Measurements from ENCODE around the gene TSPAN15.

Gene TSPAN15

GRCh38 chr10:69466158-69466490, 14.9 kb downstream of the TSPAN15 start:
- no peak for DNase-seq (ENCODE audit: low spot score)

DNA sequence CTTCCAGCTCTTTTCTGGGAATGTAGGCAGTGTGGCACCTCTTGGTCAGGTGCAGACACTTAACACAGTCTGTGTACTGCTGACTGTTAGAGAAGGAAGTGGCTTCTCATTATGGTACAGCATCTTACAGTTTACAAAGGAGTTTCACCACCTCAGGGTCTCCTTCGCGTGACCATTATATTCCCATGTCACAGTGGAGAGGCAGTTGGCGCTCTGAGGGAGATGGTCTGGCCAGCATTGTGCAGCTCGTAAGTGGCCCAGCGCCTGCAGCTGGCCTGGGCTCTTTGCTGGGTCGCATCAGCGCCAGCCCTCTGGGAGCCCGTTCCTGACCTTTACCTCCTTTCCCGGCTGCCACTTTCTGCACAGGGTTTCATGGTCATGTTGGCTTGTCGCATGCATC, 15.4 kb downstream of the TSPAN15 start:
- no peak for DNase-seq (ENCODE audit: low spot score)

DNA sequence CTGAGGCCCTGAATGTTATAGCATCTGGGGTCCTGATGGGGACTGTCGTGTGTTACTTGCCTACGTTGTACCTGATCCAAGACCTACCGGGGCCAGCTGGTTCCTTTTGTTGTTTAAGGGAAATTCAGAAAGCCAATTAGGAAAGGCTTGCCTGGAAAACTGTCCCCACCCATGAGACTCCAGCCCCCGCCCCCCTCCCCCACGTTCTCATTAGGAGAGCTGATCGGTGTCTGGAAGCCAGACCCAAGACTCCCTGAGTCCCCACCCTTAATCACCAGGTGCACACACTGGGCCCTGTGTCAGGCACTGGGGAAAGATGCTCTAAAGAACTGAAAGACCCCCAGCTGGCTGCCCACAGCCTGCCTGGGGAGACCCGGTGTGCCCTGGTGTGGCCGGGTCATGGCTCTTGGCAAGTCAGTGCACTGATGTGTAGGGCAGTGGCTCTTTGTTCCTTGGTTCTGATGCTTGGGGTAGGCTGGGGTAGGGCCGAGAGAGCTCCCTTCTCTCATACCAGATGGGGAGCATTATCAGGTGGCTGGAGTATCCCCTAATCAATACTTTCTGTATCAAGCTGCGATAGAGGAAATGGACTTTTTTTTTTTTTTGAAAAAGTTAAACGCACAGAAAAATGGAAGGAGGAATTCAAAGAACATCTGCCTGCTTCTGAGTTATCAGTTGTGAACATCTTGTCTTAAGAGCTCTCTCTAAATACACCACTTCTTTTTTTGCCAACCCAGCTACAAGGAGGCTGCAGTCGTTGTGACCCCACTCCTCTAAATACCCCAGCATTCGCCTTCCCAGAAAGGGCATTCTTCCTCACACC, 16.9 kb downstream of the TSPAN15 start:
- no peak for DNase-seq (ENCODE audit: low spot score)

DNA sequence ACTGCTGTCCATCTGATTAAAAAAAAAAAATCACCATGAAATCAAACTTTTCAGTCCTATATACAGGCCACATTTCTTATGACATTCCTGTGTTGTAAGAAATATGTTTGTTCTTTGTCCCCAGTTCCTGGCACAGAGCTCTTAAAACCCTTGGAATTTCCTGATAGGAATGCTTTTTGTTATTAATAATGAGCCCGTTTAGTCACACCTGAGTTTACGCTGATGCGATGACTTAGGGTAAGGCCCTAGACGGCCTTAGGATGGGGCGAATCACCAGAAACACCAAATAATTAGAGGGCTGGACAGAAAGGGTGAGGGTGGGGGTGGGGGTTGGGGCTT, 17.5 kb downstream of the TSPAN15 start:
- DNase-seq (ENCODE audit: low spot score), result no peak

DNA sequence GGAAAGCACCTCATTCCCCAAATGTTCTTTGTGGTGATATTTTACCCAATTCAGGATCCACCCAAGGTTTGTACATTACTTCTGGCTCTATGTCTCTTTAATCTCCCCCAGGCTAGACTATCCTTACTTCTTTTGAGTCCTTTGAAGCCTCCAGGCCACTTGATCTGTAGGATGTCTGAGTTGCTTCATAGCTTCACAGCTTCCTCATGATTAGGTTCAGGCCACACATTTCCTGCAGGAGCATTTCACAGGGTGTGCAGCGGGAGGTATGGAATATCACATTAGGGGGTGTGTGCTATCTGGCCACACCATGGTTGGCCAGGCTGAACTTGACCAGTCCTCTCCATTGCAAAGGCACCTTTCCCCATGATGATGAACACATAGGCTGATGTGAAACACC, 18.7 kb downstream of the TSPAN15 start:
- DNase-seq (ENCODE audit: low spot score), result no peak

DNA sequence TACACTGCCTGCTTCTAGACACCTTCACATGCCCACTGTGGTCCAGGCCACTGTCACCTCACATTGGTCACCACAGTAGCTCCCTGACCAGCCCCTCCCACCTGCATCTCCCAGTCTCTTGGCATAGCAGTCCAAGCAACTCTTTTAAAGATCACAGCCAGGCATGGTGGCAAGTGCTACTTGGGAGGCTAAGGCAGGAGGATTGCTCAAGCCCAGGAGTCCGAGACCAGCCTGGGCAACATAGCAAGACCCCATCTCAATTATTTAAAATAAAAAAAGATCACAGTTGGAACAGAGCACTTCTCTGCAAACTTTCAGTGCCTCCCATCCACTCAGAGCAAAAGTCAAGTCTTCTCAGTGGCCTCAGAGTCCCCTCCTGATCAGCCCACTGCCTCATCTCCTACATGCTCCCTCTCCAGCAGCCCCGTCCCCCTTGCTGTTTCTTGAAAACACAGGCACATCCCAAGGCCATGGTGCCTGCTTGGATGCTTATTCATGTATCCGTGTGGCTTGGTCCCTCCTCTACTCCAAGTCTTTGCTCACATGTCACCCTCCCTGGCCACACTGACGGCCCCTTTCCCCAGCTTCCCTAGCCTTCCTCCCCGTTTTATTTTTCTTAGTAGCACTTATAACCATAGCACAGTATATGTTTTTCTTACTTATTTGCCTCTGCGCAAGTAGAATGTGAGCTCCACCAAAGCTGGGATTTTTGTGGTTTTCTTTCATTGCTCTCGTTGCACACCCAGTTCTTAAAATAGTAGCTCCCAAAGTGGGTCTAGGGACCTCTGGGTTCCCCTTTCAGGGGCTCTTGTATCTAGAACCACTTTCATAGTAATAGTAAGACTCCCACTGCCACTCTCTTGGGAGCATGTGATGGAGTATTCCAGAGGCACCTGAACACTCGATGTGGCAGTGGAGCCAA, 19.5 kb downstream of the TSPAN15 start:
- no peak for DNase-seq (ENCODE audit: low spot score)

GRCh38 chr10:69472142-69472541, 20.9 kb downstream of the TSPAN15 start:
- DNase-seq (ENCODE audit: low spot score), result no peak

- no peak for DNase-seq (ENCODE audit: low spot score)
Observed at GRCh38 chr10:69472544-69472943, 21.3 kb downstream of the TSPAN15 start.

DNA sequence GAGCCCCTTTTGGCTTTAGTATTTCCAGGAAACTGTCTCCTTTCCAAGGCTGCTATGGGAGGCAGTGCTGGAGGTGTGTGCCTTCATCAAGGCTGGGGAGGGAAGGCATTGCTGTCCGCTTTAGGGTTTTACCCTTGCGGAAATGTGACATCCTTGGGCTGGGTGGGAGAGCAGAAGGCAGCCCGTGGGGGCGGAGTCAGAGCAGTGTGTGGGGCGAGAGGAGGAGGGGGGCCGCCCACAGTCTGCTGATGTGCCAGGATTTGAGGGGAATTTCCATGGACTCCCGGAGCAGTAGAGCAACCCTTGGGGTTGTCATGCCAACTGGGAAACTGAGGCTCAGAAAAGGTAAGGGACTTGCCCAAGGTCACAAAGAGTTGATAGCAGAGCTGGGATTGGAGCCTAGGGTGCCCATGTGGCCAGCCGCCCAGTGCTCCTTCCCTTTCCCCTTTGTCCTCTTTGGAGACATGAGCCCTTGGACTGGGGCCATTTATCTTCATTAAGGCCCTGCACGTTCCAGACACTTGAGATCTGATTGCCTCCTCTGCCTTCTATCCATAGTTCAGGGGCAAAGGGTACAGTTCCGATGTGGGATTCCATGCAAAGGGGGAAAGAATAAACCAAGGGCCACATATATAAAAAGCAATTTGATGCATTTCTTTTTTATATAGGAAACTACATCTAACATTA, 22.2 kb downstream of the TSPAN15 start:
- DNase-seq (ENCODE audit: low spot score), result no peak

- DNase-seq (ENCODE audit: low spot score), result no peak
Observed at GRCh38 chr10:69474742-69475432, 23.6 kb downstream of the TSPAN15 start.

- no peak for DNase-seq (ENCODE audit: low spot score)
Observed at GRCh38 chr10:69475433-69475830, 24.2 kb downstream of the TSPAN15 start.

GRCh38 chr10:69477968-69478597, 26.8 kb downstream of the TSPAN15 start:
- no peak for DNase-seq (ENCODE audit: low spot score)

- no peak for DNase-seq (ENCODE audit: low spot score)
Observed at GRCh38 chr10:69479240-69480067, 28.2 kb downstream of the TSPAN15 start.

- DNase-seq (ENCODE audit: low spot score), result no peak
Observed at GRCh38 chr10:69480068-69480412, 28.8 kb downstream of the TSPAN15 start.

- DNase-seq (ENCODE audit: low spot score), result no peak
Observed at GRCh38 chr10:69481305-69481704, 30.0 kb downstream of the TSPAN15 start.

DNA sequence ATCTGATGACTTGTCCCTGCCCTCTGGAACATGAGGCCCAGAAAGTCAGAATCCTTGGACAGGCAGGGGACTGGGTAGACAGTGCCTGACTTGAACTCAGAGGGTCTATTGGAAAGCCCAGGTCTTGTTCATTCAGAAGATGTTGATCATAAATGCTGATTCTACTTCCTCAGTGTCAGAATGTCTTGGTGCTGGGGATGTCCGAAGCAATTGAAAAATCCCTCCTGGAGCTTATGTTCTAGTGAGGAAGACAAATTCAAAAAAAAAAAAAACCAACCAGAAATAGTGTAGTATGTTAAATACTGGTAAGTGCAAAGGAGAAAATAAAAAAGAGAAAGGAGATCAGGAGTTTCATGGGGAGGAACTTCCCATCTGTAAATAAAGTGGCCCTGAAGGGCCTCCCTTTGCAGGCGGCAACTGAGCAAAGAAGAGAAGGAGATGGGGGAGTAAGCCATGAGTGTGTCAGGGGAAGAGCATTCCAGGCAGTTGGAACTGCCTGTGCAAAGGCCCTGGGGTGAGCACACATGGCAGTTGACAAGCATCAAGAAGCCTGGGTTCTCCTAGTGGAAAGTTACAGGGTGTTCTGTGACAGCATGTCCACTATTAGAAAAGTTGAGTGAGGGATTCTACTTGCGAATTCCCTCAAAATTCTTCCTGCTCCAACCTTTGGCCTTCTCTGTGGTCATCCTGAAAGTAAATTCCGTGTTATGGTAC, 30.7 kb downstream of the TSPAN15 start:
- no peak for DNase-seq (ENCODE audit: low spot score)

- no peak for DNase-seq (ENCODE audit: low spot score)
Observed at GRCh38 chr10:69483963-69484362, 32.7 kb downstream of the TSPAN15 start.

DNA sequence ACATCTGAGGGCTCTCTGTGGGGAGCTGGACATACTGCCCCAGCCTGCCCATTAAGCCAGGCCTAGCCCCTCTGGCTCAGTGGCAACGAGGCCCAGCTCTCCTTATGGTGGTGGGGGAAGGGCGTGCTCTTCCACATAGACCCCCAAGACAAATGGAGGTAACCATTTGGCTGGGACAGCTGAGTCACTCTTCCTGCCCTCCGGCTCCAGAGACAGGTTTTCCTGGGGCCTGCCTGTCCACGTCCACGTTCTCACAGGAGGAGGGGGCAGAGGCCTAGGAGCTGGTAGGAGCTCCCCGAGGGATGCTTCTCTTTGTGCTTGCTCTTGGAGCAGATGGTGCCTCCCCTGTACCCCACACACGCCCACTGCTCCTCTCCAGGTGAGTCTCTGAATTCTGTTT, 33.5 kb downstream of the TSPAN15 start:
- DNase-seq (ENCODE audit: low spot score), result no peak

DNA sequence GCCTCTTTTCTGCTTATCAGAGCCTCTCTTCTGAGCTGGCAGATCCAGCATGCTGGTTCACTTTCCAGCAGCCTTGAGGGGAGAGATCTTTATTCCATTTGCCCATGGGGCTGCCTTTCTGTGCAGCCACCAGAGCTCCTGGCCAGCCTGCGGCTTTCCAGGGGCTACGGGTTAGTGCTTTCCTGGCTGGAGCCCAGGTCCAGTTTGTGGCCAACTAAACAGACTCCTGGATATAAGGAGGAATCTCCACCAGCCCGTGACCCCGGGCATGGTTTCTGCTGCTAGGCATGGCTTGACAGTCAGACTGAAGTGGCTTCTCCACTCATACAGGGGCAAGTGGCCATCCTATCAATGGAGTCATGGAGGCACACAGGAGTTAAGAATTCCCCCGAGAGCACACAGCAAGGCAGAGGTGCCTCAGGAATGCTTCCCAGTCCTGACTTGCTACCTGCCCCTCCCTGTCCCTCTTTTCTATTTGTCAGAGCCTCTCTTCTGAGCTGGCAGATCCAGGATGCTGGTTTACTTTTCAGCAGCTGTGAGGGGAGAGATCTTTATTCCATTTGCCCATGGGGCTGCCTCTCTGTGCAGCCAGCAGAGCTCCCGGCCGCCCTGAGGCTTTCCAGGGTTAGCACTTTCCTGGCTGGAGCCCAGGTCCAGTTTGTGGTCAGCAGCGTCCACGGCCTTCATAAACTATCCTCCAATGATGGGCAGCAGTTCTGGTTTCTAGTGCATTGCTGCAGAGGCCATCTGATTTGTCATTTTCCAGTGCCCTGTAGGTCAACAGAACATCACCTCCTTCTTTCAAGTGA, 35.9 kb downstream of the TSPAN15 start:
- DNase-seq (ENCODE audit: low spot score), result no peak

Measured in hematopoietic multipotent progenitor cell treated with erythropoietin and hydrocortisone succinate and interleukin-3 and kit ligand, for 15 days (in vitro differentiated cells).